Effector memory CD8-positive, alpha-beta T cell (primary cell): ENCODE results near the gene MRPL38.

Experiments used
- ATAC-seq: fragments of 150-1000 bp; cut with Tn5 transposase; replicated peaks from 2 replicates; pipeline ENCODE4 v1.10.0; 2021; ENCODE audit warnings: mild to moderate bottlenecking, moderate library complexity
- DNase-seq, 3 experiments: peaks; one replicate each; pipeline ENCODE4 v3.0.0; 2021
- H3K27ac Mint-ChIP-seq, 2 donors: one replicate each; pipeline ENCODE4 v1.8.0; 2022; ENCODE audit warnings: mild to moderate bottlenecking in 2 of 2, mixed read lengths in 2 of 2, moderate library complexity in 2 of 2
- H3K27me3 Mint-ChIP-seq, 2 donors: one replicate each; pipeline ENCODE4 v1.8.0; 2022; ENCODE audit warnings: mixed read lengths in 2 of 2
- H3K36me3 Mint-ChIP-seq: one replicate; pipeline ENCODE4 v1.8.0; 2022; ENCODE audit warnings: mild to moderate bottlenecking, moderate library complexity, mixed read lengths; ENCODE audit not compliant: insufficient read depth
- H3K4me1 Mint-ChIP-seq, 2 donors: one replicate each; pipeline ENCODE4 v1.8.0; 2022; ENCODE audit warnings: low read depth in 2 of 2, mixed read lengths in 2 of 2
- H3K4me3 Mint-ChIP-seq, 2 donors: one replicate each; pipeline ENCODE4 v1.8.0; 2022; ENCODE audit warnings: mild to moderate bottlenecking in 2 of 2, mixed read lengths in 2 of 2, moderate library complexity in 2 of 2
- H3K9me3 Mint-ChIP-seq, 2 donors: one replicate each; pipeline ENCODE4 v1.8.0; 2022; ENCODE audit warnings: mixed read lengths in 2 of 2

MRPL38 gene

DNA sequence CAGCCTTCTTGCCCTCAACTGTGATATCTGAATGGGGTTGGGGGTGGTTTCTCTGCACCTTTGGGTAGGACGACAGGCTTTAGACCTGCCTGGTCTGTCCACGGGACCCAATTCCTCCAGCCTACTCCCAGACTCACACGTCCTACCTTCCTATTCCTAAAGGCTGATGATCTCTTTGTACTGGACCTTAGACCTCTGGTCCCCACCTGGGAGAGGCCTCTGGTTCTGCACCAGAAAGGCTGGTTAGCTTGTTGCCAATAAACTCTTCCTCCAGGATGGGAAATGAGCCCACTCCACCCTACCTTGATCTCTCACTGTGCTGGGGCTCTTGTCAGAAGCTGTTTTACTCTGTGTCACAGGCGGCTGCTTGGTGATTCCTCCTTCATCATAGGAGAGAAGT lies 21.8 kb upstream of the MRPL38 start:
- H3K9me3 Mint-ChIP-seq = no peaks in the 10 kb centered on the region
- no peaks in the 10 kb centered on the region for H3K36me3 Mint-ChIP-seq
- no peaks in the 10 kb centered on the region for H3K4me1 Mint-ChIP-seq
- ATAC-seq (no peak), DNase-seq (no peak)
- no peak overlapping the region for H3K27ac Mint-ChIP-seq
- no peaks in the 10 kb centered on the region for H3K27me3 Mint-ChIP-seq
- no peak overlapping the region for H3K4me3 Mint-ChIP-seq

DNA sequence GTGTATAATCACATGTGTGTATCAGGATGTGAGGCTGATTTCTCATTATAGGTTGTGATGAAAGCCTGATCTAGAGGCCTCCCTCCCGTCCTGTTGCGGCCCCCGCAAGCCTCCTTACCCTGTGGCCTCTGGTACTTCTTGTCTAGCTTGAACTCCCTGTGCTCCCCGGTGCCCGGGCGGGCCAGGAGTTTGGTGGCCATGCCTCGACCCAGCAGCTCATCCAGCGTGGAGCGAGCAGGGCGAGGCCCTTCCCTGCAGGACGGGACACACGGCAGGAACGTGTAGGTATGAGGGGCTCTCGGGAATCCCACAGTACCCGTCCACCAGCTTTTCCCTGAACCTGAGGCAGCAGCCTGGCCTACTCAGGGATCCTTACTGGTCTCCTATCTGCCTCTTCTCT lies 21.2 kb upstream of the MRPL38 start:
- H3K4me3 Mint-ChIP-seq = no peak overlapping the region
- DNase-seq (no peak), ATAC-seq (no peak)
- no peaks in the 10 kb centered on the region for H3K4me1 Mint-ChIP-seq
- no peaks in the 10 kb centered on the region for H3K36me3 Mint-ChIP-seq
- no peaks in the 10 kb centered on the region for H3K9me3 Mint-ChIP-seq
- H3K27me3 Mint-ChIP-seq = no peaks in the 10 kb centered on the region
- H3K27ac Mint-ChIP-seq = no peak overlapping the region

DNA sequence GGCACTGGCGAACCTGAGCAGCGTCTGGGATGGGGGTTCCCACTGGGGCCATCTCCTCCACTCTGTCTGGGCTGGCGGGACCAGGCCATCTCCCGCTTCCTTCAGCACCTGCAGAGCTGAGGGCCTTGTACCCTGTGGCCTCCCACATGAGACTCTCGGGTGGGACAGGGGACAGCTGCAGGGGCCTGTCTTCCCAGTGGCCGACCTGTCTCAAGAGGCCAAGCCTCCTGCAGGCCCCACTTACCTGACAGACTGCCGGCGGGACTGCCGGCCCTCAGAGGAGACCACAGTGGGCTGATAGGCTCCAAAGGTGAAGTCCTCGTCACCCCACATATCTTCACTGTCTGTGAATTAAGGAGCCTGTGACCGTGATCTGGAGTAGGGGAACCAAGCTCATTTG lies 20.4 kb upstream of the MRPL38 start:
- H3K4me3 Mint-ChIP-seq = no peak overlapping the region
- ATAC-seq (no peak), DNase-seq (no peak)
- H3K36me3 Mint-ChIP-seq = no peaks in the 10 kb centered on the region
- no peaks in the 10 kb centered on the region for H3K27me3 Mint-ChIP-seq
- no peaks in the 10 kb centered on the region for H3K4me1 Mint-ChIP-seq
- no peaks in the 10 kb centered on the region for H3K9me3 Mint-ChIP-seq
- no peak overlapping the region for H3K27ac Mint-ChIP-seq

DNA sequence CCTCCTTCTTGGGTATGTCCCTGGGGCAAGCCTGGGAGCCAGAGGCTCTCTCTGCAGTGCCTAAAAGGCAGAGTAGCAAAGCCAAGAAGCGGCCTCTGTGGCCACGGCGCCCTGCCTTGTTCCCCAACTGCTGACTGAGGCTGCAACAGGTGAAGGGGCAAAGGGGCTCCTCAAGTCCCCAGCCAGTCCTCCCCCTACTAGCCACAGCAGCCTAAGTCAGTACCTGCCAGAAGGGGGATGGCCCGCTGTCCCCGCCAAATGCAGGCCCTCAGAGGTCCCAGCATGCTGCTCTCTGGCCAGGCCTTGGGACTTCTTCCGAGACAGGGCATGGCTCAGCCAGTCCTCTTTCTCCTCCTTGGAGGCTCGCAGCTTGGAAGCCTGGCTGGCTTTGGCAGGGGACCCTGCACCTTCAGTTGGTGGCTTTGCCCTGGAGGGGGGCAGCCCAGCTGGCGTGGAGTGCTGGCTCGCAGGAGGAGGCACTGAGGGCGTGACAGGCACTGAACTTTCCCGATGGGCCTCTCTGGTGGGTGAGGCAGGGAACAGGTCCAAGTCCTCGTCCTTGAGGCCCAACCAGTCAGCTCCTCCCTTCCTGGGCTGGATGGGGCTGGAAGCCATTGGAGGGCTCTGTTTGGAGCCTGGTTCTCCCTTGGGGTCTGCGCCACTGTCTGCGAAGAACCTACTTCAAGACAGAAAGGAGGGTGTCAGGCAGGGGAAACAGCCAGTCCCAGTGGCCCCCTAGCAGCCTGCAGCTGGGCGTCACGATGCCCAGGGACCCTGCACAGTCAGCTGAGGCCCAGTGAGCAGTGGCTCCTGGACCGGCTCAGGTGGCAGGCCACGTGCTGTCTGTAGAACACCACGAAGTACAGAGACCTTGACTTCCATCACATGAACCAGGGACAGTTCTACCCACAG lies 18.5 kb upstream of the MRPL38 start:
- no peaks in the 10 kb centered on the region for H3K4me1 Mint-ChIP-seq
- no peaks in the 10 kb centered on the region for H3K9me3 Mint-ChIP-seq
- DNase-seq = no peak
- ATAC-seq = no peak
- H3K27ac Mint-ChIP-seq = no peak overlapping the region
- no peaks in the 10 kb centered on the region for H3K27me3 Mint-ChIP-seq
- H3K36me3 Mint-ChIP-seq = no peaks in the 10 kb centered on the region
- H3K4me3 Mint-ChIP-seq = no peak overlapping the region

DNA sequence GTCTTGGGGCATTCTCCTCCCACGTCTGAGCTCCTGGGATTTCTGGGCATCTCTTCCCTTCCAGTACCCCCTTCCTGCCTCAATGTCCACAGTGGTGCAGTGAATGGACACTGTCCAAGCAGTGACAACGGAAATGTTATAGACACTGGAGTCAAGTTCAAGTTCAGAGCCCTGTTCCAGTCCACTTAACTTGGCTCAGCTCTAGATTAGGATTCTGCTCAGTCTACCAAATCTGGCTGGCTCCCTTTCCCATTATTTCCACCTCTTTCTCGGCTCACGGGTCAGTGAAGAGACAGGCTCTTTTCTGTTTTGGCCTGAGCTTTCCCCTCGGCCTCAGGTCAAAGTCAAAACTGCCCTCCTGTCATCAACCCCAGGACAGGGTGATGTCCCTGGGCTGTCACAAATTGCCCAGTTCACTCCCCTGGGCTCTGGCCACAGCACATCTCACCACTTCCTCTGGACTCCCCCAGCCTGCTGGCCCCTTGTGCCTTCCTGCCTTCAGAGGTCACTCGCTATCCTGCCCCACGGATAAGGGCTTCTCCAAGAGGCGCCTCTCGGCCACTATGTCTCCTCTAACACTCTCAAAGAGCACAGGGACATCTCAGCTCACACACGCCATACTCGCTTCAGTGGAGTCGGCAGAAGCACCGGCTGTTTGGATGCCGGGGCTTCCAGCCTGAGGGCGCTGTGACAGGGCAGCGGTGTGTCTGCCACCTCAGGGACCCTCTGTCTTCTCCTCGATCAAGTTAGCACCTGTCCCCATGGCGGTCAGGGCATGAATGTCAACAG lies 17.7 kb upstream of the MRPL38 start:
- no peaks in the 10 kb centered on the region for H3K4me1 Mint-ChIP-seq
- H3K36me3 Mint-ChIP-seq = no peaks in the 10 kb centered on the region
- no peak overlapping the region for H3K27ac Mint-ChIP-seq
- DNase-seq = no peak
- ATAC-seq = no peak
- H3K4me3 Mint-ChIP-seq = no peak overlapping the region
- H3K9me3 Mint-ChIP-seq = no peaks in the 10 kb centered on the region
- H3K27me3 Mint-ChIP-seq = no peaks in the 10 kb centered on the region

DNA sequence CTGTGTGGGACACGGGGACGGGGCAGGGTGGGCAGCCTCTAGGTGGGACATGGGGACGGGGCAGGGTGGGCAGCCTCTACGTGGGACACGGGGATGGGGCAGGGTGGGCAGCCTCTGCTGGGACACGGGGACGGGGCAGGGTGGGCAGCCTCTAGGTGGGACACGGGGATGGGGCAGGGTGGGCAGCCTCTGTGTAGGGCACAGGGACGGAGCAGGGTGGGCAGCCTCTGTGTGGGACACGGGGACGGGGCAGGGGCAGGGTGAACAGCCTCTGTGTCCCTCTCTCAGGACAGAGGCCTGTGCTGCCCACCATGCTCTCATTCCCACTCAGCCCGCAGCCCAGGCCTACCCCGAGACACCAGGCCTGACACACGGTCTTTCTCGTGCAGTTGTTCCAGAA lies 16.9 kb upstream of the MRPL38 start:
- H3K27me3 Mint-ChIP-seq = no peaks in the 10 kb centered on the region
- no peaks in the 10 kb centered on the region for H3K9me3 Mint-ChIP-seq
- no peak for ATAC-seq
- H3K36me3 Mint-ChIP-seq = no peaks in the 10 kb centered on the region
- H3K27ac Mint-ChIP-seq = no peak overlapping the region
- peaks cover 0 to 5% of the 10 kb centered on the region in 2 donors for H3K4me1 Mint-ChIP-seq
- no peak for DNase-seq
- H3K4me3 Mint-ChIP-seq = no peak overlapping the region

DNA sequence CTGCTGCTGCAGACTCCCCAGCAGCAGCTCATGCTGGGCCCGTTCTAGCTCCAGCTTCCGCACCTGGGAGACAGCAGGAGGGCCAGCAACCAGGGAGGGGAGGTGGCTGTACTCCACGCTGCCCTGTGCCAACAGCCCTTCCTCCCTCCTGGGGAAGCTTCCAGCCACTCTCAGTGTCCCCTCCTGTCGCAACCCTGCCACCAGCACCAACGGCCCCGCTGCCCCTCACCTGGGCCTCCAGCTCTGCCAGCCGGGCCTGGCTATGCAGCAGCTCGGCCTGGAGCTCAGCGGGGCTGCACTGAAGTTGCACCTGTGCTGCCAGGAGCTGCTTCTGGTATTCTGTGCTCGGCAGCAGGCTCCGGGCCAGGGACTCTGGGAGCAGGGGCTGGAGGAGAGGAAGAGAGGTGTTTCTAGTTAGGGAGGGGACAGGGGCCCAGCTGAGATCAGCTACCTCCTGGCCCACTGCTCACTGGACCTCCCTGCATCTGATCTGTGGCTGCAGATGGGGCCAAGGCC lies 15.4 kb upstream of the MRPL38 start:
- no peak for ATAC-seq
- Mint-ChIP-seq H3K27ac (peak overlapping the region in 1 of 2 donors; percentile 41), H3K4me3 (no peak overlapping the region), H3K4me1 (peaks cover 0 to 8% of the 10 kb centered on the region in 2 donors), H3K9me3 (no peaks in the 10 kb centered on the region), H3K36me3 (no peaks in the 10 kb centered on the region), H3K27me3 (no peaks in the 10 kb centered on the region)
- no peak for DNase-seq

DNA sequence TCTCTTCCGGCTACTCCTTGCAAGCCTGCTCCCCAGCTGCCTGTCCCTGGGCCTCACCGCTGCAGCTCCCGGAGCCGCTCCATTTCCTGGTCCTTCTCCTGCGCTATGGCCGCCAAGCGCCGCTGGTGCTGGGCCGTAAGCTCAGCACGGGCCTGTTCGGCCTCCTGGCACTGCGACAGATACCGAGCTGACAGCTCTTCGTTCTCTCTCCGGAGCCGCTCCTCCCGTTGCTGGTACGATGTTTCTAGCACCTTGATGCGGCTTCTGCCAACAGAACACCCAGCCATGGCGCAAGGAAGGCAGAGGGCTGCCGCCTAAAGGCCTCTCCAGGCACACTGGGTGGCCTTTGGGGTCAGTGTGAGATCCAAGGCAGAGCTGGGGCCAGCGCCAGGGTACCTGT lies 14.9 kb upstream of the MRPL38 start:
- Mint-ChIP-seq H3K4me3 (no peak overlapping the region), H3K4me1 (peaks cover 0 to 8% of the 10 kb centered on the region in 2 donors), H3K27ac (no peak overlapping the region), H3K36me3 (no peaks in the 10 kb centered on the region), H3K27me3 (no peaks in the 10 kb centered on the region), H3K9me3 (no peaks in the 10 kb centered on the region)
- ATAC-seq (no peak), DNase-seq (no peak)

DNA sequence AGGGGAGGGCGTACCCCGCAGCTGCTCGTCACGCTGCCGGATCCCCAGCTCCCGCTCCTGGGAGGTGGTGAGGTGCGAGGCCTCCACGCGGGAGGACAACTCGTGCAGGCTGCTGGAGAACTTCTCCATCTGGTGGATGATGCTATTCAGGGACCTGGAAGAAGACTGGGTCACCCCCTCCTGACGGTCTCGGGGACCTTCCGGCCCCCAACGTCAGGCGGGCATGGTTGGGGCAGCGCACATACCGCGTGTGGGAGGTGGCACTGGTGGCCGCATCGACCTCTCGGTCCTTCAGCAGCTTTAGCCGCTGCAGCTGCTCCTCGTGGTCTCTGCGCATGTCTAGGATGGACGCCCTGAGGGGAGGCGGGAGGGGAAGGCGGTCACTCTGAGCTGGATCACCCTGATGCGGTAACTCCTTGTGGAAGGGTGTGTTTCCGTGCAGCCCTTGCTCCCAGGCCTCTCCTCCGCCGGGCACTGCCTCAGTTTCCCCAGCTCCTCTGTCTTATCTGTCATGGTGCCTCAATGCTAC lies 13.3 kb upstream of the MRPL38 start:
- peak overlapping the region in 1 of 2 donors; percentile 92 for H3K27ac Mint-ChIP-seq
- ATAC-seq (no peak), DNase-seq (no peak)
- peak overlapping the region in 1 of 2 donors; percentile 25 for H3K4me3 Mint-ChIP-seq
- no peaks in the 10 kb centered on the region for H3K9me3 Mint-ChIP-seq
- H3K4me1 Mint-ChIP-seq = peaks cover 0 to 8% of the 10 kb centered on the region in 2 donors
- H3K27me3 Mint-ChIP-seq = no peaks in the 10 kb centered on the region
- no peaks in the 10 kb centered on the region for H3K36me3 Mint-ChIP-seq

DNA sequence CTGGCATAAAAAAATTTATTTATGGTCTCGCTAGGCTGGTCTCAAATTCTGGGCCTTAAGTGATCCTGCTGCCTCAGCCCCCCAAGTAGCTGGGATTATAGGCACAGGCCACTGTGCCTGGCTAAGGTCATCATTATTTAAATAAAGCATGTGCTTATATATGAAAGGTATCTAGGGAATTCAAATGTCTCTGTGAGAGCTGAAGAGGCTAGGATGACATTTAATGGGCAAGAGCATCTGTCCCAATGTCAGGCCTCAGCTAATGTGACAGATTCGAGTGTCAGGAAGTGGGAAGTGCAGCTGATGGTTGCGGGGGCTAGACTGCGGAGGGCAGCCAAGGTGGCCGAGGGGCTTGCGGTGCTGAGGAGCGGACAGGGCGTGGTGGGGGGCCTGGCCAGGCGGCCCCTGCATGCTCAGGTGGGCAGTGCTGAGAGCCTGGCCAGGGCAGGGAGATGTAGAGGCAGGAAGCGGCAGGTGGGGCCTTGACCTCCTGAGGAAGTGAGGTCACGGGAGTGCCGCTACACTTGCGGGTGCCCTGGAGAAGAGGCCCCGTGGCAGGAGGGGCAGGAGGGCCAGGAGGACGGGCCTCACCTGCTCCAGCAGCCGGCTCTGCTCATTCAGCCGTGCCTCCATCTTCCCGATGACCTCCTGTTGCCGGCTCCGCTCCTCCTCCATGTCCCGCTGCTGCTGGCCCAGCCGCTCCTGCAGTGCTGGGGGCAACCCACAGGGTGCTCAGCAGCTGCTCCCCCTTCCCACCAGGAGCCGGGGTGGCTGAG lies 12.6 kb upstream of the MRPL38 start:
- no peak for DNase-seq
- Mint-ChIP-seq H3K36me3 (no peaks in the 10 kb centered on the region), H3K27ac (peak overlapping the region; percentile 32 to 92)

DNA sequence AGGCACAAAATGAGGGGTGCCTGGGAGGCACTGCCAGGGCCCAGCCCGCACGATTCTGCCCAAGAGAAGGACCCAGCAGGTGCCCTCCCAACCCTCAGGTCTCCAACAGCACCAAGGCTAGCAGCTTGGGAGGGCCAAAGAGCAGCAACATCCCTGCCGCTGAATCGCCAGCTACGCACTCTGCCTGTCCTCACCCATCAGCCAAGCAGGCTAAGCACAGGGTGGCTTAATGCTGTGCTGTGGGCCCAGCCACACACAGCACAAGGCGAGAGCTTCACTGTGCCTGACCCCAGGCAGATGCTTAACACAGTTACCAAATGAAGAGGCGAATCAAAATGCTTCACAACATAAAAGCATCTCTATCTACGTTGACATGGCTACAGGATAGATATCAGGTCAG lies 10.6 kb upstream of the MRPL38 start:
- H3K27me3 Mint-ChIP-seq = no peaks in the 10 kb centered on the region
- H3K4me3 Mint-ChIP-seq = no peak overlapping the region
- DNase-seq (no peak), ATAC-seq (no peak)
- H3K4me1 Mint-ChIP-seq = peaks cover 0 to 8% of the 10 kb centered on the region in 2 donors
- no peaks in the 10 kb centered on the region for H3K36me3 Mint-ChIP-seq
- no peak overlapping the region for H3K27ac Mint-ChIP-seq
- H3K9me3 Mint-ChIP-seq = no peaks in the 10 kb centered on the region

More for the DNA sequence above, 12.6 kb upstream of the MRPL38 start:
- Mint-ChIP-seq H3K4me1 (peaks cover 0 to 8% of the 10 kb centered on the region in 2 donors), H3K27me3 (no peaks in the 10 kb centered on the region), H3K9me3 (no peaks in the 10 kb centered on the region), H3K4me3 (peak overlapping the region in 1 of 2 donors; percentile 44)
- ATAC-seq = peak; percentile 70

DNA sequence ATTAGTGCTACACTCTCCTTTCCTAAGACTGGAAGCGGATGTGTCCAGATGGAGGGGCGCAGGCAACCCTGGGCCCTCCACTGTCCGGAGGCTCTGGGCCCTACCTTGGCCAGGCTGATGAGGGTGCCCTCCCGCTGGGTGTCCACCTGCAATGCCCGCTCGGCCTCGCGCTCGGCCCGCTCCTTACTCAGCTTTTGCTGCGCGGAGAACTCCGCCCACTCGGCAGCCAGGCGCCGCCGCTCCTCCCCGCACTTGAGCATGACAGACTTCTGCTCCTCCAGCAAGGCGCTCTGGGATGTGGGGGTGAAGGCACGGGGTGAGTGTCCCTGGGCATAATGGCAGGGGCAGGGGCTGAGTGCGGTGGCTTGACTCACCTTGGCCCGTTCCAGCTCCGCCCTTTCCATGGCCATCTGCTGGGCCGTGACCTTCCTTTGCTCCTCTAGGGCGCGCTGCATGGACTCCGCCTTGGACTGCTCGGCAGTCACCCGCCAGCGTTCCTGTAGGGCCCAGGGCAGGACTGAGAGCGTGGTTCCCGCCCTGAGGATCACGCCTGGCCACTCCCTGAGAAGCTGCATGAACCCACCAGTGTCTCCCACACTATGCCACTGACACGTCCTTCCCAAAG lies 10.1 kb upstream of the MRPL38 start:
- H3K4me1 Mint-ChIP-seq = peaks cover 0 to 8% of the 10 kb centered on the region in 2 donors
- no peak for DNase-seq

More for the DNA sequence above, 10.1 kb upstream of the MRPL38 start:
- ATAC-seq = no peak
- Mint-ChIP-seq H3K36me3 (no peaks in the 10 kb centered on the region), H3K9me3 (no peaks in the 10 kb centered on the region), H3K4me3 (no peak overlapping the region), H3K27ac (no peak overlapping the region), H3K27me3 (no peaks in the 10 kb centered on the region)
